Bronchial epithelial cell (primary cell): ENCODE measurements around the gene TRIM56. TPM values are rescaled to one million over a fixed set of nuclear protein-coding genes. Genes with fewer than 3 reads are reported as not detected.
"Not testable (repeated sequence)": the region's sequence is repeated elsewhere in the genome, so short reads cannot be mapped to it uniquely, and the experiment has no call there.

Source experiments
- DNase-seq: peaks from one replicate; pipeline ENCODE4 v3.0.0-alpha.2; 2010; ENCODE audit warnings: low read depth
- FAIRE-seq: peaks from 2 replicates; lab custom pipeline; 2011; peaks lifted over from hg19 to GRCh38; lab: Jason Lieb, UNC
- H3K27me3 ChIP-seq: 2 replicates; pipeline ENCODE4 v1.5.1; 2011; ENCODE audit warnings: low read length; ENCODE audit not compliant: control insufficient read depth, insufficient read depth
- H3K36me3 ChIP-seq: 2 replicates; pipeline ENCODE4 v1.5.1; 2011; ENCODE audit warnings: low read length; ENCODE audit not compliant: control insufficient read depth, insufficient read depth
- H3K4me3 ChIP-seq: 2 replicates; pipeline ENCODE4 v1.5.1; 2011; ENCODE audit warnings: mild to moderate bottlenecking, low read depth, low read length, control low read depth
- CTCF ChIP-seq: IDR thresholded peaks from 2 replicates; pipeline ENCODE4 v1.5.1; 2011; ENCODE audit warnings: mild to moderate bottlenecking, moderate library complexity, low read length, control low read depth, inconsistent platforms; ENCODE audit not compliant: insufficient read depth, severe bottlenecking
- total RNA-seq: library from RNA; depleted of rRNA; stranded (reverse); fragments of >200 nt; gene quantifications from 2 replicates; pipeline ENCODE4 v1.2.1, GENCODE V29; 2014

TRIM56 gene
- total RNA-seq, 1 donor from 2014 or later: 6.6 TPM

GRCh38 chr7:101114492-101114891 lies 29.2 kb downstream of the TRIM56 start:
- no peak for FAIRE-seq
- H3K36me3 ChIP-seq: no peaks in the 10 kb centered on the region
- no peaks in the 10 kb centered on the region for H3K27me3 ChIP-seq
- no peak overlapping the region for H3K4me3 ChIP-seq
- peak; percentile 67 for DNase-seq
- no peak for TF ChIP-seq CTCF

GRCh38 chr7:101115215-101115614 lies 29.9 kb downstream of the TRIM56 start:
- TF ChIP-seq CTCF: no peak

GRCh38 chr7:101116898-101117297 lies 31.6 kb downstream of the TRIM56 start:
- DNase-seq (no peak), FAIRE-seq (no peak)
- Histone ChIP-seq H3K4me3 (no peak overlapping the region), H3K36me3 (no peaks in the 10 kb centered on the region), H3K27me3 (no peaks in the 10 kb centered on the region)
- no peak for TF ChIP-seq CTCF

More at GRCh38 chr7:101115215-101115614, 29.9 kb downstream of the TRIM56 start:
- DNase-seq: no peak
- no peak overlapping the region for H3K4me3 ChIP-seq
- FAIRE-seq: no peak
- H3K27me3 ChIP-seq: no peaks in the 10 kb centered on the region
- no peaks in the 10 kb centered on the region for H3K36me3 ChIP-seq

- FAIRE-seq: no peak
- Histone ChIP-seq H3K4me3 (no peak overlapping the region), H3K27me3 (no peaks in the 10 kb centered on the region), H3K36me3 (no peaks in the 10 kb centered on the region)
- DNase-seq: no peak
- no peak for TF ChIP-seq CTCF
Measured at GRCh38 chr7:101118856-101119255, 33.6 kb downstream of the TRIM56 start.

GRCh38 chr7:101119876-101120275 lies 34.6 kb downstream of the TRIM56 start:
- Histone ChIP-seq H3K4me3 (no peak overlapping the region), H3K27me3 (no peaks in the 10 kb centered on the region), H3K36me3 (no peaks in the 10 kb centered on the region)
- TF ChIP-seq CTCF: no peak
- FAIRE-seq (no peak), DNase-seq (no peak)

GRCh38 chr7:101120315-101120714 lies 35.0 kb downstream of the TRIM56 start:
- FAIRE-seq (no peak), DNase-seq (no peak)
- no peak for TF ChIP-seq CTCF
- no peak overlapping the region for H3K4me3 ChIP-seq
- H3K27me3 ChIP-seq: no peaks in the 10 kb centered on the region
- H3K36me3 ChIP-seq: no peaks in the 10 kb centered on the region

GRCh38 chr7:101121631-101121990 lies 36.3 kb downstream of the TRIM56 start:
- FAIRE-seq, H3K4me3 ChIP-seq, DNase-seq, H3K27me3 ChIP-seq, H3K36me3 ChIP-seq: not testable (repeated sequence)
